ENCODE data around the gene ZNF492.

GRCh38 chr19:22623841-22624221, 10.3 kb upstream of the ZNF492 start:
- TF ChIP-seq POLR2AphosphoS5 (IDR thresholded peaks at IDR 0.05; ENCODE audit: low read depth, low read length): no peak
- TF ChIP-seq SPI1 (IDR thresholded peaks at IDR 0.05; ENCODE audit: low read depth, low read length): no peak
- TF ChIP-seq POLR2A (IDR thresholded peaks at IDR 0.05; ENCODE audit: low read depth, low read length): no peak
- TF ChIP-seq POU2F2 (IDR thresholded peaks at IDR 0.05; ENCODE audit: low read depth, low read length): no peak
- TF ChIP-seq TAF1 (IDR thresholded peaks at IDR 0.05; ENCODE audit: low read depth, low read length): no peak
- no peak for TF ChIP-seq PAX5 (IDR thresholded peaks at IDR 0.05; ENCODE audit: insufficient read depth, low read length, severe bottlenecking)

Data from GM12891 (cell line).